LoVo (cell line): ENCODE data around the gene IQSEC1.
A peak's percentile ranks its signal among the peaks of the same experiment; 100 is the strongest.

ENCODE experiments used
- DNase-seq: peaks from one replicate; pipeline ENCODE4 v3.0.0-alpha.2; 2016; ENCODE audit warnings: low spot score

The IQSEC1 gene

GRCh38 chr3:13107661-13108060, 34.4 kb upstream of the IQSEC1 start:
- DNase-seq, result no peak

- no peak for DNase-seq
Observed at GRCh38 chr3:13106308-13107001, 33.2 kb upstream of the IQSEC1 start.

GRCh38 chr3:13105896-13106250, 32.6 kb upstream of the IQSEC1 start:
- no peak for DNase-seq

GRCh38 chr3:13105181-13105895, 32.1 kb upstream of the IQSEC1 start:
- DNase-seq, result no peak

- no peak for DNase-seq
Observed at GRCh38 chr3:13104511-13104910, 31.3 kb upstream of the IQSEC1 start.

GRCh38 chr3:13103416-13104058, 30.3 kb upstream of the IQSEC1 start:
- DNase-seq, result no peak

- no peak for DNase-seq
Observed at GRCh38 chr3:13102386-13103345, 29.4 kb upstream of the IQSEC1 start.

- DNase-seq, result no peak
Observed at GRCh38 chr3:13099707-13100106, 26.5 kb upstream of the IQSEC1 start.

GRCh38 chr3:13098192-13098988, 25.2 kb upstream of the IQSEC1 start:
- no peak for DNase-seq

- no peak for DNase-seq
Observed at GRCh38 chr3:13096356-13096755, 23.1 kb upstream of the IQSEC1 start.

- DNase-seq, result no peak
Observed at GRCh38 chr3:13095408-13095937, 22.2 kb upstream of the IQSEC1 start.

- DNase-seq, result no peak
Observed at GRCh38 chr3:13093687-13094086, 20.5 kb upstream of the IQSEC1 start.

- no peak for DNase-seq
Observed at GRCh38 chr3:13092621-13093617, 19.7 kb upstream of the IQSEC1 start.

- DNase-seq, result peak; percentile 76
Observed at GRCh38 chr3:13091898-13092611, 18.8 kb upstream of the IQSEC1 start.

- no peak for DNase-seq
Observed at GRCh38 chr3:13088028-13089006, 15.1 kb upstream of the IQSEC1 start.

GRCh38 chr3:13087320-13087990, 14.2 kb upstream of the IQSEC1 start:
- DNase-seq, result no peak

GRCh38 chr3:13086531-13086981, 13.3 kb upstream of the IQSEC1 start:
- no peak for DNase-seq
